ENCODE data around the gene KCNQ1OT1. TPM values are rescaled to one million over a fixed set of nuclear protein-coding genes. Genes with fewer than 3 reads are reported as not detected.

The KCNQ1OT1 gene
- total RNA-seq, 1 donor from 2014 or later: 14.3 TPM

DNA sequence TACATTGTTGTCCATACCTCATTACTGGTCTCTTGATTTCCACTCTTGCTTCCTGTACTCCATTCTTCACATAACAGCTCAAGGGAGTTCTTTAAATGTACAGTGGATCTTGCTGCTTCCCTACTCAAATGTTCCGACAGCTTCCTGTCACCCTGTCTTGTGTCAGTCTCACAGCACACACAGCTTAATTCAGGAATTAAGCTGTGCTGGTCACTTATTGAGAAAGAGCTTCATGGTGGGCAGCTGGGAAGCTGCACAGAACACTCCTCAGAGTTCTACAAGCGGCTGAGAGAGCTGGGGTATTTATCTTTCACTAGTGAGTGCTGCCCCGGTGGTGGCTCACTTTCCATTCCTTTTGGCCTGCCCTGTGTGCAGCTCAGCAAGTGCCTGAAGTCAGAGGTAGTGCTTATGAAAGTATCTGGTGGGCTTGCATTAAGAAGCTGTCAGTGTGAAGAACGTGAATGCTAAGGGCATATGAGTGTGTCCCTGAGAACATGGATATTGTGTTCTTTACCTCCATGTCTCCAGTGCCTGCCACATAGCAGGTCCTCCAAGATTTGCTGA is 48.7 kb downstream of the KCNQ1OT1 start:
- peaks cover 20% of the 10 kb centered on the region for H3K27me3 Mint-ChIP-seq (ENCODE audit: unreplicated experiment)
- no peak overlapping the region for H3K4me3 Mint-ChIP-seq (ENCODE audit: unreplicated experiment)
- DNase-seq: no peak
- TF ChIP-seq, protein P1, sequence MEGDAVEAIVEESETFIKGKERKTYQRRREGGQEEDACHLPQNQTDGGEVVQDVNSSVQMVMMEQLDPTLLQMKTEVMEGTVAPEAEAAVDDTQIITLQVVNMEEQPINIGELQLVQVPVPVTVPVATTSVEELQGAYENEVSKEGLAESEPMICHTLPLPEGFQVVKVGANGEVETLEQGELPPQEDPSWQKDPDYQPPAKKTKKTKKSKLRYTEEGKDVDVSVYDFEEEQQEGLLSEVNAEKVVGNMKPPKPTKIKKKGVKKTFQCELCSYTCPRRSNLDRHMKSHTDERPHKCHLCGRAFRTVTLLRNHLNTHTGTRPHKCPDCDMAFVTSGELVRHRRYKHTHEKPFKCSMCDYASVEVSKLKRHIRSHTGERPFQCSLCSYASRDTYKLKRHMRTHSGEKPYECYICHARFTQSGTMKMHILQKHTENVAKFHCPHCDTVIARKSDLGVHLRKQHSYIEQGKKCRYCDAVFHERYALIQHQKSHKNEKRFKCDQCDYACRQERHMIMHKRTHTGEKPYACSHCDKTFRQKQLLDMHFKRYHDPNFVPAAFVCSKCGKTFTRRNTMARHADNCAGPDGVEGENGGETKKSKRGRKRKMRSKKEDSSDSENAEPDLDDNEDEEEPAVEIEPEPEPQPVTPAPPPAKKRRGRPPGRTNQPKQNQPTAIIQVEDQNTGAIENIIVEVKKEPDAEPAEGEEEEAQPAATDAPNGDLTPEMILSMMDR (IDR thresholded peaks at IDR 0.05; ENCODE audit: partially characterized antibody, unreplicated experiment): no peak
- no peaks in the 10 kb centered on the region for H3K4me1 Mint-ChIP-seq (ENCODE audit: low read depth, unreplicated experiment)
- H3K36me3 Mint-ChIP-seq (ENCODE audit: unreplicated experiment): peaks cover 73% of the 10 kb centered on the region
- no peak overlapping the region for H3K27ac Mint-ChIP-seq (ENCODE audit: unreplicated experiment)
- H3K9me3 Mint-ChIP-seq (ENCODE audit: unreplicated experiment): peaks cover 53% of the 10 kb centered on the region

DNA sequence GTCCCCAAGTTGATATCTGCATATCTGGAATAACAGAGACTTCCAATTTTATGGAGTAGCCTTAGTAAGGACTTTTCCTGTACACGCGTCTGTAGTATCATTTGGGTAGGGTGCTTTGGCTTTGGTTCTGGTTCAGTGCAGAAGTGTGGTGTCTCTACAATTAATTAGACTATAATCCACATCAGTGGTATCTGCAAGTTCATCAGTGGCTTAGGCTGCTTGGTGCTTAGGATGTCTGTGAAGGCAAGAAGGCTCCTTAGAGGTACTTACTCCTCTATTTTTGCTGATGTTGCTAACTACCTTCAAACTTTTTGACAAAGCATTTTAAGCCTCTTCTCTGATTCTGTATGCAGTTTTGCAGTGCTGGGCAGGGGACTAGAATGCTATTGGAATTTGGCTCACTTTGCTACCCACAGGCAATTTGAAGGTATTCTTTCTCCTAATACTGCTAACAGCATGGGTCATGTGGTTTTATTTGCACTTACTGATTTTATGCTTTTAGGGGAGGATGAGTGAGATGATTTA is 49.4 kb downstream of the KCNQ1OT1 start:
- peaks cover 59% of the 10 kb centered on the region for H3K9me3 Mint-ChIP-seq (ENCODE audit: unreplicated experiment)
- no peak overlapping the region for H3K27ac Mint-ChIP-seq (ENCODE audit: unreplicated experiment)
- H3K36me3 Mint-ChIP-seq (ENCODE audit: unreplicated experiment): peaks cover 76% of the 10 kb centered on the region
- DNase-seq: no peak
- H3K4me3 Mint-ChIP-seq (ENCODE audit: unreplicated experiment): no peak overlapping the region
- H3K27me3 Mint-ChIP-seq (ENCODE audit: unreplicated experiment): peaks cover 18% of the 10 kb centered on the region
- TF ChIP-seq, protein P1 (IDR thresholded peaks at IDR 0.05; ENCODE audit: partially characterized antibody, unreplicated experiment): no peak
- no peaks in the 10 kb centered on the region for H3K4me1 Mint-ChIP-seq (ENCODE audit: low read depth, unreplicated experiment)

DNA sequence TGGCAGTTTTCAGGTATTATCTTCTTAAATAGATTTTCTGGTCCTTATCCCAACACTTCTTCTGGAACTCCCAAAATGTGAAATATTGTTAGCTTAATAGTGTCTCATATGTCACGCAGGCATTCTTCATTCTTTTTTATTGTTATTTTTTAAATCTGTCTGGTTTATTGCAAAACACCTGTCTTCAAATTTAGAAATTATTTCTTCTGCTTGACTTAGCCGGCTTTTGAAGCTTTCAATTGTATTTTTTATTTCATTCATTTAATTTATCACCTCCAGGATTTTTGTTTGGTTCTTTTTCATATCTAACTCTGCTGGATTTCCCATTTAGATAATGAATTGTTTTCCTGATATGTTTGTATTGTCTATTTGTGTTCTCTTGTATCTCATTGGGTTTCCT is 49.9 kb downstream of the KCNQ1OT1 start:
- no peak for DNase-seq
- H3K4me3 Mint-ChIP-seq (ENCODE audit: unreplicated experiment): no peak overlapping the region
- H3K27me3 Mint-ChIP-seq (ENCODE audit: unreplicated experiment): peaks cover 18% of the 10 kb centered on the region
- H3K4me1 Mint-ChIP-seq (ENCODE audit: low read depth, unreplicated experiment): no peaks in the 10 kb centered on the region
- no peak overlapping the region for H3K27ac Mint-ChIP-seq (ENCODE audit: unreplicated experiment)
- H3K36me3 Mint-ChIP-seq (ENCODE audit: unreplicated experiment): peaks cover 77% of the 10 kb centered on the region
- H3K9me3 Mint-ChIP-seq (ENCODE audit: unreplicated experiment): peaks cover 63% of the 10 kb centered on the region
- TF ChIP-seq, protein P1 (IDR thresholded peaks at IDR 0.05; ENCODE audit: partially characterized antibody, unreplicated experiment): no peak

DNA sequence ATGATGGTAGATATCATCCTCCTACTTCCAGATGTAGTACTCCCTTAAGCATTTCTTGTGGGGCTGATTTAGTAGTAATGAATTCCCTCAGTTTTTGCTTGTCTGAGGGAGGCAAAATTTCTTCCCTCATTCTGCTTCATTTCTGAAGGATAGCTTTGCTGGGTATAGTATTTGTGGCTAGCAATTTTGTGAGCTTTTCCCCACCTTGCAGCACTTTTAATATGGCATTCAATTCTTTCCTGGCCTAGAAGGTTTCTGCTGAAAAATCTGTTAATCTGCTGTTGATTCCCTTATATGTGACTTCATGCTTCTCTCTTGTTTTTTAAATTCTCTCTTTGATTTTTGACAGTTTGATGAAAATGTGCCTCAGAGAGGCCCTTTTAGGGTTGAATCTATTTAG is 50.4 kb downstream of the KCNQ1OT1 start:
- H3K4me1 Mint-ChIP-seq (ENCODE audit: low read depth, unreplicated experiment): no peaks in the 10 kb centered on the region
- H3K9me3 Mint-ChIP-seq (ENCODE audit: unreplicated experiment): peaks cover 63% of the 10 kb centered on the region
- peaks cover 77% of the 10 kb centered on the region for H3K36me3 Mint-ChIP-seq (ENCODE audit: unreplicated experiment)
- DNase-seq: no peak
- peaks cover 14% of the 10 kb centered on the region for H3K27me3 Mint-ChIP-seq (ENCODE audit: unreplicated experiment)
- H3K27ac Mint-ChIP-seq (ENCODE audit: unreplicated experiment): no peak overlapping the region
- no peak overlapping the region for H3K4me3 Mint-ChIP-seq (ENCODE audit: unreplicated experiment)
- TF ChIP-seq, protein P1 (IDR thresholded peaks at IDR 0.05; ENCODE audit: partially characterized antibody, unreplicated experiment): no peak

DNA sequence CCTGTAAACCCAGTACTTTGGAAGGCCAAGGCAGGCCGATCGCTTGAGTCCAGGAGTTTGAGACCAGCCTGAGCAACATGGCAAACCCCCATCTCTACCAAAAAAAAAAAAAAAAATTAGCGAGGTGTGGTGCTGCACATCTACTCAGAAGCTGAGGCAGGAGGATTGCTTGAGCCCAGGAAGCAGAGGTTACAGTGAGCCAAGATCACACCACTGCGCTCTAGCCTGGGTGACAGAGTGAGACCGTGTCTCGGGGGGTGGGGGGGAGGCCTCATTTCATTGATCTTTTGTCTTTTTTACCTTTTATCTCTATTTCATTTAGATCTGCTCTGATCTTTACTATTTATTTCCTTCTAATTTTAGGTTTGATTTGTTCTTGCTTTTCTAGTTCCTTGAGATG is 51.8 kb downstream of the KCNQ1OT1 start:
- peaks cover 74% of the 10 kb centered on the region for H3K9me3 Mint-ChIP-seq (ENCODE audit: unreplicated experiment)
- DNase-seq: no peak
- peaks cover 17% of the 10 kb centered on the region for H3K27me3 Mint-ChIP-seq (ENCODE audit: unreplicated experiment)
- TF ChIP-seq, protein P1 (IDR thresholded peaks at IDR 0.05; ENCODE audit: partially characterized antibody, unreplicated experiment): no peak
- H3K36me3 Mint-ChIP-seq (ENCODE audit: unreplicated experiment): peaks cover 84% of the 10 kb centered on the region
- no peak overlapping the region for H3K4me3 Mint-ChIP-seq (ENCODE audit: unreplicated experiment)
- no peaks in the 10 kb centered on the region for H3K4me1 Mint-ChIP-seq (ENCODE audit: low read depth, unreplicated experiment)
- H3K27ac Mint-ChIP-seq (ENCODE audit: unreplicated experiment): no peak overlapping the region

Measured in glutamatergic neuron (in vitro differentiated cells).